ENCODE results near the gene PGBD4. TPM values are rescaled to one million over a fixed set of nuclear protein-coding genes. Genes with fewer than 3 reads are reported as not detected.

PGBD4 gene
- total and polyA plus RNA-seq, 12 donors: 0.30 to 3.0 (median 1.4) TPM

- WGBS, 4 donors: 82 to 86% (median 84%) methylated on average over 3 of the region's 3 CpGs
- Histone ChIP-seq H3K4me1 (replicated peaks in 1 of 2) (no peaks in the 10 kb centered on the region), H3K27ac (no peak overlapping the region), H3K27me3 (no peaks in the 10 kb centered on the region), H3K4me3 (no peak overlapping the region), H3K9me3 (replicated peaks in 1 of 3) (no peaks in the 10 kb centered on the region), H3K36me3 (replicated peaks in 1 of 2) (peaks cover 0 to 1% of the 10 kb centered on the region in 2 donors)
- TF ChIP-seq CTCF (IDR thresholded peaks at IDR 0.05): no peak
- TF ChIP-seq POLR2A (IDR thresholded peaks at IDR 0.05): no peak
- intact Hi-C loops (cut with DNase I): no loop called here
- DNase-seq: no peak
These were observed 23.0 kb upstream of the PGBD4 start for GRCh38 chr15:34078900-34079299.

- Histone ChIP-seq H3K9me3 (replicated peaks in 1 of 3) (no peaks in the 10 kb centered on the region), H3K27me3 (no peaks in the 10 kb centered on the region), H3K4me3 (no peak overlapping the region), H3K4me1 (replicated peaks in 1 of 2) (no peaks in the 10 kb centered on the region), H3K36me3 (replicated peaks in 1 of 2) (peaks cover 0 to 9% of the 10 kb centered on the region in 2 donors), H3K27ac (no peak overlapping the region)
- WGBS, 4 donors: 56 to 100% (median 83%) methylated on average over 4 of the region's 4 CpGs
- intact Hi-C loops (cut with DNase I): no loop called here
- DNase-seq: no peak
- TF ChIP-seq POLR2A (IDR thresholded peaks at IDR 0.05) (no peak), CTCF (IDR thresholded peaks at IDR 0.05) (no peak)
These were observed 22.0 kb upstream of the PGBD4 start for GRCh38 chr15:34079904-34080303.

GRCh38 chr15:34084086-34084485, 17.8 kb upstream of the PGBD4 start:
- H3K27ac ChIP-seq: no peak overlapping the region
- intact Hi-C loops (cut with DNase I): no loop called here
- WGBS, 4 donors: 63 to 72% (median 67%) methylated on average over 7 of the region's 7 CpGs
- no peaks in the 10 kb centered on the region for H3K9me3 ChIP-seq (replicated peaks in 1 of 3)
- peak in 6 of 7 donors; percentile 39 to 65 (median 56) for DNase-seq
- H3K36me3 ChIP-seq (replicated peaks in 1 of 2): peaks cover 0 to 35% of the 10 kb centered on the region in 2 donors
- no peak overlapping the region for H3K4me3 ChIP-seq
- H3K27me3 ChIP-seq: no peaks in the 10 kb centered on the region
- H3K4me1 ChIP-seq (replicated peaks in 1 of 2): no peaks in the 10 kb centered on the region
- TF ChIP-seq CTCF (IDR thresholded peaks at IDR 0.05) (no peak), POLR2A (IDR thresholded peaks at IDR 0.05) (no peak)

- Histone ChIP-seq H3K4me1 (replicated peaks in 1 of 2) (no peaks in the 10 kb centered on the region), H3K9me3 (replicated peaks in 1 of 3) (no peaks in the 10 kb centered on the region), H3K27ac (no peak overlapping the region), H3K27me3 (no peaks in the 10 kb centered on the region), H3K4me3 (no peak overlapping the region), H3K36me3 (replicated peaks in 1 of 2) (peaks cover 0 to 41% of the 10 kb centered on the region in 2 donors)
- 84 to 94% (median 88%) methylated on average over 2 of the region's 2 CpGs for WGBS, 4 donors
- intact Hi-C loops (cut with DNase I): no loop called here
- TF ChIP-seq CTCF (IDR thresholded peaks at IDR 0.05): no peak
- no peak for TF ChIP-seq POLR2A (IDR thresholded peaks at IDR 0.05)
- no peak for DNase-seq
These were observed 16.1 kb upstream of the PGBD4 start for GRCh38 chr15:34085746-34086145.
